IPS-18a (cell line): ENCODE measurements around the gene NDOR1.

Experiments used
- H3K27ac ChIP-seq: one replicate; pipeline ENCODE4 v1.5.1; 2013; ENCODE audit warnings: low read length
- H3K27me3 ChIP-seq: one replicate; pipeline ENCODE4 v1.6.1; 2013; ENCODE audit warnings: mild to moderate bottlenecking, low read length; ENCODE audit not compliant: control insufficient read depth, insufficient read depth
- H3K36me3 ChIP-seq: one replicate; pipeline ENCODE4 v1.6.1; 2013; ENCODE audit warnings: low read depth, low read length; ENCODE audit not compliant: control insufficient read depth
- H3K4me1 ChIP-seq: one replicate; pipeline ENCODE4 v1.6.1; 2013; ENCODE audit warnings: low read depth, low read length; ENCODE audit not compliant: control insufficient read depth
- H3K4me3 ChIP-seq: one replicate; pipeline ENCODE4 v1.5.1; 2013; ENCODE audit warnings: low read length
- H3K9ac ChIP-seq: one replicate; pipeline ENCODE4 v1.6.1; 2013; ENCODE audit warnings: mild to moderate bottlenecking, low read length, moderate library complexity
- H3K9me3 ChIP-seq: one replicate; pipeline ENCODE4 v1.6.1; 2013; ENCODE audit warnings: low read depth, low read length; ENCODE audit not compliant: control insufficient read depth

The NDOR1 gene

GRCh38 chr9:137212520-137212919 lies 7.0 kb downstream of the NDOR1 start:
- Histone ChIP-seq H3K9ac (no peak overlapping the region), H3K4me1 (no peaks in the 10 kb centered on the region), H3K36me3 (peaks cover 15% of the 10 kb centered on the region), H3K27me3 (no peaks in the 10 kb centered on the region), H3K9me3 (no peaks in the 10 kb centered on the region), H3K27ac (no peak overlapping the region), H3K4me3 (no peak overlapping the region)

- Histone ChIP-seq H3K36me3 (peaks cover 15% of the 10 kb centered on the region), H3K4me1 (no peaks in the 10 kb centered on the region), H3K9ac (no peak overlapping the region), H3K27ac (no peak overlapping the region), H3K4me3 (no peak overlapping the region), H3K27me3 (no peaks in the 10 kb centered on the region), H3K9me3 (no peaks in the 10 kb centered on the region)
These were observed 7.9 kb downstream of the NDOR1 start for GRCh38 chr9:137213160-137214060.

GRCh38 chr9:137214620-137215019 lies 9.1 kb downstream of the NDOR1 start:
- Histone ChIP-seq H3K9me3 (no peaks in the 10 kb centered on the region), H3K27me3 (no peaks in the 10 kb centered on the region), H3K27ac (no peak overlapping the region), H3K4me1 (no peaks in the 10 kb centered on the region), H3K4me3 (no peak overlapping the region), H3K9ac (no peak overlapping the region), H3K36me3 (peaks cover 15% of the 10 kb centered on the region)

GRCh38 chr9:137215196-137215986 lies 9.9 kb downstream of the NDOR1 start:
- no peak overlapping the region for H3K4me3 ChIP-seq
- H3K9ac ChIP-seq, result no peak overlapping the region
- peaks cover 9% of the 10 kb centered on the region for H3K36me3 ChIP-seq
- H3K27ac ChIP-seq, result no peak overlapping the region
- H3K27me3 ChIP-seq, result no peaks in the 10 kb centered on the region
- no peaks in the 10 kb centered on the region for H3K9me3 ChIP-seq
- H3K4me1 ChIP-seq, result no peaks in the 10 kb centered on the region

GRCh38 chr9:137216188-137216965 lies 10.9 kb downstream of the NDOR1 start:
- no peaks in the 10 kb centered on the region for H3K9me3 ChIP-seq
- H3K27me3 ChIP-seq, result no peaks in the 10 kb centered on the region
- H3K27ac ChIP-seq, result no peak overlapping the region
- H3K4me3 ChIP-seq, result no peak overlapping the region
- peaks cover 9% of the 10 kb centered on the region for H3K36me3 ChIP-seq
- no peak overlapping the region for H3K9ac ChIP-seq
- no peaks in the 10 kb centered on the region for H3K4me1 ChIP-seq

- Histone ChIP-seq H3K4me1 (no peaks in the 10 kb centered on the region), H3K27me3 (peaks cover 3% of the 10 kb centered on the region), H3K4me3 (no peak overlapping the region), H3K27ac (no peak overlapping the region), H3K9ac (no peak overlapping the region), H3K9me3 (no peaks in the 10 kb centered on the region), H3K36me3 (peaks cover 9% of the 10 kb centered on the region)
These were observed 12.0 kb downstream of the NDOR1 start for GRCh38 chr9:137217276-137218211.

- Histone ChIP-seq H3K4me3 (no peak overlapping the region), H3K9me3 (no peaks in the 10 kb centered on the region), H3K9ac (no peak overlapping the region), H3K27ac (no peak overlapping the region), H3K36me3 (peaks cover 9% of the 10 kb centered on the region), H3K4me1 (no peaks in the 10 kb centered on the region), H3K27me3 (peaks cover 8% of the 10 kb centered on the region)
These were observed 12.8 kb downstream of the NDOR1 start for GRCh38 chr9:137218212-137218753.

- peaks cover 9% of the 10 kb centered on the region for H3K36me3 ChIP-seq
- H3K9ac ChIP-seq, result no peak overlapping the region
- no peak overlapping the region for H3K4me3 ChIP-seq
- peaks cover 8% of the 10 kb centered on the region for H3K27me3 ChIP-seq
- H3K9me3 ChIP-seq, result no peaks in the 10 kb centered on the region
- H3K4me1 ChIP-seq, result no peaks in the 10 kb centered on the region
- H3K27ac ChIP-seq, result no peak overlapping the region
These were observed 13.3 kb downstream of the NDOR1 start for GRCh38 chr9:137218754-137219271.

- Histone ChIP-seq H3K27me3 (peaks cover 8% of the 10 kb centered on the region), H3K4me1 (no peaks in the 10 kb centered on the region), H3K9ac (no peak overlapping the region), H3K4me3 (no peak overlapping the region), H3K9me3 (no peaks in the 10 kb centered on the region), H3K36me3 (peaks cover 3% of the 10 kb centered on the region), H3K27ac (no peak overlapping the region)
These were observed 14.3 kb downstream of the NDOR1 start for GRCh38 chr9:137219757-137220316.
